Measurements from ENCODE around the gene ITPK1. TPM values are rescaled to one million over a fixed set of nuclear protein-coding genes. Genes with fewer than 3 reads are reported as not detected.

ITPK1 gene
- total RNA-seq, 2 experiments from 2014 or later: 78.5 to 83.5 TPM

GRCh38 chr14:93100570-93100969 lies 15.2 kb downstream of the ITPK1 start:
- Mint-ChIP-seq H3K4me3 (no peak overlapping the region), H3K4me1 (ENCODE audit: low read depth) (peaks cover 46% of the 10 kb centered on the region), H3K36me3 (ENCODE audit: low read depth) (no peaks in the 10 kb centered on the region), H3K9me3 (no peaks in the 10 kb centered on the region), H3K27me3 (no peaks in the 10 kb centered on the region), H3K27ac (no peak overlapping the region)
- DNase-seq: no peak
- CTCF ChIA-PET: interaction anchor here (13.7 kb wide), 1 partner anchor 13 kb away, joined by 127 read pairs; the partner anchor contains the start of gene ITPK1
- POLR2A ChIA-PET: no interaction called here
- no peak for ATAC-seq
- TF ChIP-seq CTCF (IDR thresholded peaks at IDR 0.05): no peak
- intact Hi-C loops (cut with micrococcal nuclease): no loop called here

GRCh38 chr14:93100100-93100499 lies 15.6 kb downstream of the ITPK1 start:
- peaks cover 46% of the 10 kb centered on the region for H3K4me1 Mint-ChIP-seq (ENCODE audit: low read depth)

GRCh38 chr14:93099643-93100042 lies 16.1 kb downstream of the ITPK1 start:
- CTCF ChIA-PET: interaction anchor here (13.7 kb wide), 1 partner anchor 14 kb away, joined by 127 read pairs; the partner anchor contains the start of gene ITPK1
- H3K27me3 Mint-ChIP-seq: no peaks in the 10 kb centered on the region
- POLR2A ChIA-PET: interaction anchor here (2.1 kb wide), 1 partner anchor 14 kb away, joined by 4 read pairs; no protein-coding TSS in a partner anchor
- H3K4me3 Mint-ChIP-seq: no peak overlapping the region
- intact Hi-C loops (cut with micrococcal nuclease): no loop called here
- peaks cover 46% of the 10 kb centered on the region for H3K4me1 Mint-ChIP-seq (ENCODE audit: low read depth)
- H3K36me3 Mint-ChIP-seq (ENCODE audit: low read depth): no peaks in the 10 kb centered on the region
- H3K27ac Mint-ChIP-seq: no peak overlapping the region
- H3K9me3 Mint-ChIP-seq: no peaks in the 10 kb centered on the region
- no peak for DNase-seq
- no peak for TF ChIP-seq CTCF (IDR thresholded peaks at IDR 0.05)
- ATAC-seq: no peak

More at GRCh38 chr14:93100100-93100499, 15.6 kb downstream of the ITPK1 start:
- Mint-ChIP-seq H3K27ac (no peak overlapping the region), H3K36me3 (ENCODE audit: low read depth) (no peaks in the 10 kb centered on the region), H3K4me3 (no peak overlapping the region), H3K27me3 (no peaks in the 10 kb centered on the region), H3K9me3 (no peaks in the 10 kb centered on the region)
- TF ChIP-seq CTCF (IDR thresholded peaks at IDR 0.05): no peak
- no peak for DNase-seq
- CTCF ChIA-PET: interaction anchor here (13.7 kb wide), 1 partner anchor 14 kb away, joined by 127 read pairs; the partner anchor contains the start of gene ITPK1
- ATAC-seq: no peak
- POLR2A ChIA-PET: interaction anchor here (2.1 kb wide), 1 partner anchor 13 kb away, joined by 4 read pairs; no protein-coding TSS in a partner anchor
- intact Hi-C loops (cut with micrococcal nuclease): no loop called here

GRCh38 chr14:93099196-93099595 lies 16.5 kb downstream of the ITPK1 start:
- Mint-ChIP-seq H3K27ac (no peak overlapping the region), H3K27me3 (no peaks in the 10 kb centered on the region), H3K9me3 (no peaks in the 10 kb centered on the region), H3K4me1 (ENCODE audit: low read depth) (peaks cover 42% of the 10 kb centered on the region), H3K4me3 (no peak overlapping the region), H3K36me3 (ENCODE audit: low read depth) (no peaks in the 10 kb centered on the region)
- ChIA-PET POLR2A (interaction anchor here (2.1 kb wide), 1 partner anchor 14 kb away, joined by 4 read pairs; no protein-coding TSS in a partner anchor), CTCF (interaction anchor here (13.7 kb wide), 1 partner anchor 14 kb away, joined by 127 read pairs; the partner anchor contains the start of gene ITPK1)
- ATAC-seq (no peak), DNase-seq (no peak)
- no peak for TF ChIP-seq CTCF (IDR thresholded peaks at IDR 0.05)
- intact Hi-C loops (cut with micrococcal nuclease): no loop called here

GRCh38 chr14:93096691-93097322 lies 18.9 kb downstream of the ITPK1 start:
- TF ChIP-seq CTCF (IDR thresholded peaks at IDR 0.05): no peak
- no peaks in the 10 kb centered on the region for H3K27me3 Mint-ChIP-seq
- ChIA-PET POLR2A (no interaction called here), CTCF (interaction anchor here (0.8 to 13.7 kb wide), 3 partner anchors 17 to 143 kb away, joined by 3 to 127 read pairs (median 5); partner anchors contain the start of gene ITPK1)
- intact Hi-C loops (cut with micrococcal nuclease): no loop called here
- no peaks in the 10 kb centered on the region for H3K36me3 Mint-ChIP-seq (ENCODE audit: low read depth)
- no peak for ATAC-seq
- DNase-seq: no peak
- H3K4me1 Mint-ChIP-seq (ENCODE audit: low read depth): peaks cover 29% of the 10 kb centered on the region
- no peak overlapping the region for H3K4me3 Mint-ChIP-seq
- H3K27ac Mint-ChIP-seq: no peak overlapping the region
- no peaks in the 10 kb centered on the region for H3K9me3 Mint-ChIP-seq
